Measurements from ENCODE around the gene NUCKS1.

GRCh38 chr1:205743977-205744376, 6.0 kb downstream of the NUCKS1 start:
- TF ChIP-seq EZH2phosphoT487 (IDR thresholded peaks at IDR 0.05; ENCODE audit: insufficient read depth, low read depth) = no peak
- TF ChIP-seq EZH2 (IDR thresholded peaks at IDR 0.05; ENCODE audit: insufficient read depth, poor library complexity, severe bottlenecking) = no peak
